Measurements from ENCODE around the gene MEGF11.

Gene MEGF11

GRCh38 chr15:66049353-66049752 is 204.2 kb downstream of the MEGF11 start:
- FAIRE-seq = no peak

GRCh38 chr15:66047321-66048024 is 206.1 kb downstream of the MEGF11 start:
- no peak for FAIRE-seq

GRCh38 chr15:66046751-66047150 is 206.8 kb downstream of the MEGF11 start:
- no peak for FAIRE-seq

GRCh38 chr15:66046326-66046725 is 207.2 kb downstream of the MEGF11 start:
- FAIRE-seq = no peak

GRCh38 chr15:66045542-66045941 is 208.0 kb downstream of the MEGF11 start:
- no peak for FAIRE-seq

- FAIRE-seq = no peak
Measured at GRCh38 chr15:66044837-66045236, 208.7 kb downstream of the MEGF11 start.

GRCh38 chr15:66043264-66043663 is 210.3 kb downstream of the MEGF11 start:
- no peak for FAIRE-seq

- no peak for FAIRE-seq
Measured at GRCh38 chr15:66042624-66043023, 210.9 kb downstream of the MEGF11 start.

- no peak for FAIRE-seq
Measured at GRCh38 chr15:66041276-66041675, 212.3 kb downstream of the MEGF11 start.

- FAIRE-seq = no peak
Measured at GRCh38 chr15:66040211-66040892, 213.2 kb downstream of the MEGF11 start.

- no peak for FAIRE-seq
Measured at GRCh38 chr15:66039117-66039871, 214.3 kb downstream of the MEGF11 start.

- FAIRE-seq = no peak
Measured at GRCh38 chr15:66038387-66039116, 215.0 kb downstream of the MEGF11 start.

- FAIRE-seq = no peak
Measured at GRCh38 chr15:66036859-66037258, 216.7 kb downstream of the MEGF11 start.

GRCh38 chr15:66035901-66036300 is 217.6 kb downstream of the MEGF11 start:
- no peak for FAIRE-seq

- FAIRE-seq = no peak
Measured at GRCh38 chr15:66033143-66033542, 220.4 kb downstream of the MEGF11 start.

GRCh38 chr15:66032006-66032405 is 221.5 kb downstream of the MEGF11 start:
- FAIRE-seq = no peak

- no peak for FAIRE-seq
Measured at GRCh38 chr15:66030650-66031049, 222.9 kb downstream of the MEGF11 start.

- no peak for FAIRE-seq
Measured at GRCh38 chr15:66029650-66030049, 223.9 kb downstream of the MEGF11 start.

- FAIRE-seq = no peak
Measured at GRCh38 chr15:66027268-66027805, 226.2 kb downstream of the MEGF11 start.

GRCh38 chr15:66025972-66026371 is 227.6 kb downstream of the MEGF11 start:
- no peak for FAIRE-seq

GRCh38 chr15:66025015-66025452 is 228.5 kb downstream of the MEGF11 start:
- FAIRE-seq = no peak

GRCh38 chr15:66024116-66024515 is 229.4 kb downstream of the MEGF11 start:
- FAIRE-seq = no peak
